Measurements from ENCODE around the gene ATP8B4.

Gene ATP8B4

GRCh38 chr15:50131617-50132016 is 12.6 kb upstream of the ATP8B4 start:
- no peak for ATAC-seq

DNA sequence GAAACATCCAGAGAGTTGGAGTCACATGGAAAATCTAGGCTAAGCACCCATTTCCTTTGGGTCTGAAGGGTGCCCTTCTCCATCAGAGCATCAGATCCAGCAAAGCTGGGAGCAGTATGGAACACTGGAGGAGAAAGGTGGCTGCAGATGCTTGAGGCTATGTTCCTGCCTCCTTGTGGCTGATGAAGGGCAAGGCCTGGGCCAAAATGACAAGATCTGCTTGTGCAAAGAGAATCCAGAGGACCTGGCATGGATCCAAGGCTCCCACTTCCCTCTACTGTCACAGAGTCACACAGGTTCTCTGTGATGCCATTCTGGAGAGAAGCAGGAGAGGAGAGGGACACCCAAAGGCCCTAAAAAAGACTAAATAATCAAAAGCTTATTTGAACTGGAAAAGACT is 9.2 kb upstream of the ATP8B4 start:
- no peak for ATAC-seq
- no peak for TF ChIP-seq PPARA (CRISPR knock-in tag; IDR thresholded peaks at IDR 0.05; ENCODE audit: borderline replicate concordance)
- TF ChIP-seq, protein P1, sequence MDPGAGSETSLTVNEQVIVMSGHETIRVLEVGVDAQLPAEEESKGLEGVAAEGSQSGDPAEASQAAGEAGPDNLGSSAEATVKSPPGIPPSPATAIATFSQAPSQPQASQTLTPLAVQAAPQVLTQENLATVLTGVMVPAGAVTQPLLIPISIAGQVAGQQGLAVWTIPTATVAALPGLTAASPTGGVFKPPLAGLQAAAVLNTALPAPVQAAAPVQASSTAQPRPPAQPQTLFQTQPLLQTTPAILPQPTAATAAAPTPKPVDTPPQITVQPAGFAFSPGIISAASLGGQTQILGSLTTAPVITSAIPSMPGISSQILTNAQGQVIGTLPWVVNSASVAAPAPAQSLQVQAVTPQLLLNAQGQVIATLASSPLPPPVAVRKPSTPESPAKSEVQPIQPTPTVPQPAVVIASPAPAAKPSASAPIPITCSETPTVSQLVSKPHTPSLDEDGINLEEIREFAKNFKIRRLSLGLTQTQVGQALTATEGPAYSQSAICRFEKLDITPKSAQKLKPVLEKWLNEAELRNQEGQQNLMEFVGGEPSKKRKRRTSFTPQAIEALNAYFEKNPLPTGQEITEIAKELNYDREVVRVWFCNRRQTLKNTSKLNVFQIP (CRISPR knock-in tag; IDR thresholded peaks at IDR 0.05; ENCODE audit: borderline replicate concordance, low read depth) = no peak
- no peak for TF ChIP-seq ISL1 (CRISPR knock-in tag; IDR thresholded peaks at IDR 0.05)
- TF ChIP-seq TCF4 (CRISPR knock-in tag; IDR thresholded peaks at IDR 0.05; ENCODE audit: borderline replicate concordance) = no peak
- TF ChIP-seq RARB (CRISPR knock-in tag; IDR thresholded peaks at IDR 0.05) = no peak
- TF ChIP-seq ESRRG (CRISPR knock-in tag; IDR thresholded peaks at IDR 0.05) = no peak
- no peak for TF ChIP-seq BACH2 (CRISPR knock-in tag; IDR thresholded peaks at IDR 0.05; ENCODE audit: borderline replicate concordance)
- TF ChIP-seq ZNF70 (CRISPR knock-in tag; IDR thresholded peaks at IDR 0.05) = no peak
- TF ChIP-seq TSHZ2 (CRISPR knock-in tag; IDR thresholded peaks at IDR 0.05) = no peak
- TF ChIP-seq GLIS3 (CRISPR knock-in tag; IDR thresholded peaks at IDR 0.05) = no peak
- no peak for TF ChIP-seq ZFP30 (CRISPR knock-in tag; IDR thresholded peaks at IDR 0.05)
- no peak for TF ChIP-seq ARNTL (CRISPR knock-in tag; IDR thresholded peaks at IDR 0.05; ENCODE audit: borderline replicate concordance, low read depth)
- TF ChIP-seq SNAI2 (CRISPR knock-in tag; IDR thresholded peaks at IDR 0.05) = no peak
- TF ChIP-seq ZC3H10 (CRISPR knock-in tag; IDR thresholded peaks at IDR 0.05) = no peak

More at GRCh38 chr15:50131617-50132016, 12.6 kb upstream of the ATP8B4 start:
- TF ChIP-seq ZFP3 (CRISPR knock-in tag; IDR thresholded peaks at IDR 0.05) (no peak), ZNF8 (CRISPR knock-in tag; IDR thresholded peaks at IDR 0.05) (no peak), ZC3H10 (CRISPR knock-in tag; IDR thresholded peaks at IDR 0.05) (no peak)

DNA sequence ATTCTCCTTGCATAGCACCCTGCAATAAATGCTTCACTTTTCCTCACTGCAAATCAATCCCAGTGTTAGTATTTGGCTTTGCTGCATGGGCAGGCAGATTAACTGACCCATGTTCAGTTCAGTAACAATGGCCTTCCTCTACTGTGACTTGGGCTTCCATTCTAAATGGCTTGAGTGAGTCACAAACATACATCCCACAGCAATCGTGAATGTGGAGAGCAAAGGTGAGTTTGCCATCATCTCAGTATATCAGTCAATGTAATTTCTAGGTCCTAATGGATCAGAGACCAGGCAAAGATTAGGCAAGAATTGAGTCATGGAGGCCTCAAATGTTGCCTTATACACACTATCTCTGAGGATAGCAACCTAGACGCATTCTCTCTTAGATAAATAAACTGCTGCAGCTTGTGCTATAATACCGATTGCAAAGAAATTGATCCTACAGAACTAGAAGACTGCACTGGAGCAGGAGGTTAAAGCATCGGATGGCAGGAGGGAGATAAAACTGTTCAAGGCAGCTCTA is 8.3 kb upstream of the ATP8B4 start:
- no peak for ATAC-seq
- TF ChIP-seq TSHZ2 (CRISPR knock-in tag; IDR thresholded peaks at IDR 0.05) (no peak), SNAI2 (CRISPR knock-in tag; IDR thresholded peaks at IDR 0.05) (no peak), CSDC2 (CRISPR knock-in tag; IDR thresholded peaks at IDR 0.05) (no peak), PATZ1 (CRISPR knock-in tag; IDR thresholded peaks at IDR 0.05; ENCODE audit: borderline replicate concordance) (no peak), RARB (CRISPR knock-in tag; IDR thresholded peaks at IDR 0.05) (no peak), TOX (CRISPR knock-in tag; IDR thresholded peaks at IDR 0.05; ENCODE audit: borderline replicate concordance) (no peak), TCF4 (CRISPR knock-in tag; IDR thresholded peaks at IDR 0.05; ENCODE audit: borderline replicate concordance) (no peak), ZNF8 (CRISPR knock-in tag; IDR thresholded peaks at IDR 0.05) (no peak), BACH2 (CRISPR knock-in tag; IDR thresholded peaks at IDR 0.05; ENCODE audit: borderline replicate concordance) (no peak), CSRNP3 (CRISPR knock-in tag; IDR thresholded peaks at IDR 0.05) (no peak), ZNF70 (CRISPR knock-in tag; IDR thresholded peaks at IDR 0.05) (no peak), ESRRG (CRISPR knock-in tag; IDR thresholded peaks at IDR 0.05) (no peak), ZFP30 (CRISPR knock-in tag; IDR thresholded peaks at IDR 0.05) (no peak), PPARA (CRISPR knock-in tag; IDR thresholded peaks at IDR 0.05; ENCODE audit: borderline replicate concordance) (no peak), ARNTL (CRISPR knock-in tag; IDR thresholded peaks at IDR 0.05; ENCODE audit: borderline replicate concordance, low read depth) (no peak), GLIS3 (CRISPR knock-in tag; IDR thresholded peaks at IDR 0.05) (no peak)
